ENCODE measurements around the gene SLC19A2.

The SLC19A2 gene

GRCh38 chr1:169421309-169421708 is 64.4 kb downstream of the SLC19A2 start:
- DNase-seq (ENCODE audit: low read depth) = no peak
- TF ChIP-seq CTCF (conservative IDR thresholded peaks at IDR 0.05; ENCODE audit: control insufficient read depth, insufficient read depth, low read depth, low read length) = no peak
- no peak overlapping the region for H3K4me3 ChIP-seq (ENCODE audit: control insufficient read depth, low read depth, low read length)

GRCh38 chr1:169414952-169415351 is 70.8 kb downstream of the SLC19A2 start:
- TF ChIP-seq CTCF (conservative IDR thresholded peaks at IDR 0.05; ENCODE audit: control insufficient read depth, insufficient read depth, low read depth, low read length) = no peak
- no peak for DNase-seq (ENCODE audit: low read depth)
- H3K4me3 ChIP-seq (ENCODE audit: control insufficient read depth, low read depth, low read length) = no peak overlapping the region
